Left kidney (tissue), 2 donors: ENCODE results near the gene P2RX5. TPM values are rescaled to one million over a fixed set of nuclear protein-coding genes. Genes with fewer than 3 reads are reported as not detected.
A peak's percentile ranks its signal among the peaks of the same experiment; 100 is the strongest.

Experiments
- DNase-seq: peaks from one replicate; pipeline ENCODE4 v3.0.0-alpha.2; 2013
- polyA plus RNA-seq: library from polyadenylated mRNA; unstranded; fragments of 120-200 nt; gene quantifications from one replicate; pipeline ENCODE4 v1.2.1, GENCODE V29; 2013; ENCODE audit not compliant: insufficient read length

The P2RX5 gene
- polyA plus RNA-seq, 1 donor: 0.95 TPM

DNA sequence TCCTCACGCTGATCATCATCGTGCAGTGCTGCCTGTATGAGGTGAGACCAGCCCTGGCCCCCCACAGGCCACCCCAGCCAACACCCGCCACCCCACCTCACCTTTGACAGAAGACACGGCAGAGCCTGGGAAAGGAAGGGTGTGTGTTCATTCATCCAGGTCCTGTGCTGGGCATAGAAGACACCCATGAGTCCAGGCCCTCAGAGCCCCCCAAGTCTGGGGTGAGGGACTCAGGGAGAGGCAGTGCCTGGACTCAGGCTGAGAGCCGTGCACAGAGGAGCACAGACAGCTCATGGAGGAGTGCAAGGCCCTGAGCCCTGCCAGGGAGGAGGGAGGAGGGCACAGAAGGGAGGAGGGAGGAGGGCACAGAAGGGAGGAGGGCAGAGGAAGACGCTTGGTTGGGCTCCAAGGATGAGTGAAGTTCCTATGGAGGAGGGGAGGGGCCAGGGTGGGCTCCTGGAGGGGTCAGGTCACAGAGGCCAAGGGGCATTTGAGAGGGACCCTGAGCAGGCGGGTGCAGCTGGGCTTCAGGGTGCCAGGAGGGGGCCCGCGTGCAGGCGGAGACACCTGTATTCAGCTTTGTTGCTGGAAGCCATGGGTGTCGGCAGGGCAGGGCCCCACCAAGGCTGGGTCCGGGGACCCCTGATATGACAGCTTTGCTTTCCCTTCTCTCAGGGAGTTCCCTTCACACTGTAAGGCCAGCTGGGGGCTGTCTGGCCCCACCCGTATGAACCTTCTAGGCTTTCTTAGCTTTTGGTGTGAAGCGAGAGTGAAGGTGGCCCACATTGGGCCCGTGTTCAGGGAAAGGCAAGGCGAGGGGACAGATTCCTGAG lies 39.0 kb downstream of the P2RX5 start:
- no peak for DNase-seq

DNA sequence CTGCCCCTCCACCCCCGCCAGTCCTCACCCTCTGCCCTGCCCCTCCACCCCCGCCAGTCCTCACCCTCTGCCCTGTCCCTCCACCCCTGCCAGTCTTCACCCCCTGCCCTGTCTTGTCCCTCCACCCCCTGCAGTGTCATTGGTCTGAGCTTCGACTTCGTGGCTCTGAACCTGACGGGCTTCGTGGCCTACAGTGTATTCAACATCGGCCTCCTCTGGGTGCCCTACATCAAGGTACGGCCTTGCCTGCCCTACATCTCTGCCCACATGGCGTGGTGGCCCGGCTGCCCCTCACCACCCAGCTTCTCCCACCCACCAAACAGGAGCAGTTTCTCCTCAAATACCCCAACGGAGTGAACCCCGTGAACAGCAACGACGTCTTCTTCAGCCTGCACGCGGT lies 39.6 kb downstream of the P2RX5 start:
- no peak for DNase-seq

DNA sequence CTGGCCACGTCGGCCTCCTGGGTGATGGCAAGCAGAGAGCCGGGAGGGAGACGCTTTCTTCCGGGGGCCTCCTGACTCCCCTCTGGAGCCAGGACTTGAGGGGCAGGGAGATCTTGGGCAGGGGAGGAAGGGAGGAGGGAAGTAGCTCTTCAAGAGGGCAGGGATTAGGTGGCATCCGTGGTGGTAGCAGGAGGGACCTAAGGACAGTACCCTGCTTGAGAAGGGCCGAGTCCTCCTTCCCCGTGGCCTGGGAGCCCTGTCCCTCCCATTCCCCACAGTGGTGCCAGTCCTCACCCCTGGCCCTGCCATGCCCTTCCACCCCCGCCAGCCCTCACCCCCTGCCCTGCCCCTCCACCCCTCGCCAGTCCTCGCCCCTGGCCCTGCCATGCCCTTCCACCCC lies 40.2 kb downstream of the P2RX5 start:
- no peak for DNase-seq

DNA sequence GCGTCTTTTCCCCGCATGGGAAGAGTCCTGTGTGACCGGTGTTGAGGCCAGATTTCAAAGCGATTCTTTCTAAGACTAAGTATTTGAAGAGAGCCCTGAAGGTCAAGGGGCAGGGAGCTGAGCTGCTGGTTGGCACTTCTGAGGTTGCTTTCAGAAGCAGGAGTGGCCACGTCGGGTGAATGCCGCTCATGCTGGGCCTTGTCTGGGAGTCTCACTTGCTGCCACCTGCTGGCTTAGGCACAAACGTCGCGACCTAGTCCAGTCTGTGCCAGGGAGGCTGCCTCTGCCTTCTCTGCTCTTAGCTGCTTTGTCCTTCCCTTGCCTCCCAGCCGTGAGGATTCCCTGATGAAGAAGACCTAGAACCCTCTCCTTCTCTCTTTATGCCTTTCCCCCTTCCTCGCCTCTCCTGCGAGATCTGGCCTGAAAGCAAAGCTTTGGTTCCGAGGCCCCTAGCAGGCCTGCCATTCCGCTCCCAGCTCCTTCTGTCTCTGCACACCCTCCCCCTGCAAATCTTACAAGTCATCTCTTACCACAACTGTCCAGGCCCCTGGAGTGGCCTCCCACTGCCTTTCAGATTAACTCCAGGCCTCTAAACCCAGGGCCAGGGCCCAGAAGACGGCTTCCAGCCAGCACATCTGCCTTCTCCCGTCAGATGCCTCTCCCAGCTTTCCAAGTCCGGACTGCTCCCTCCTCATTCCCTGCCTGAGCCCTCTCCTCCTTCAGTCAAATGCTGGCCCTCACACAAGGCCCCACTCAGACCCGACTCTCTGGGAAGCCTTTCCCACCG lies 48.0 kb downstream of the P2RX5 start:
- DNase-seq: no peak

DNA sequence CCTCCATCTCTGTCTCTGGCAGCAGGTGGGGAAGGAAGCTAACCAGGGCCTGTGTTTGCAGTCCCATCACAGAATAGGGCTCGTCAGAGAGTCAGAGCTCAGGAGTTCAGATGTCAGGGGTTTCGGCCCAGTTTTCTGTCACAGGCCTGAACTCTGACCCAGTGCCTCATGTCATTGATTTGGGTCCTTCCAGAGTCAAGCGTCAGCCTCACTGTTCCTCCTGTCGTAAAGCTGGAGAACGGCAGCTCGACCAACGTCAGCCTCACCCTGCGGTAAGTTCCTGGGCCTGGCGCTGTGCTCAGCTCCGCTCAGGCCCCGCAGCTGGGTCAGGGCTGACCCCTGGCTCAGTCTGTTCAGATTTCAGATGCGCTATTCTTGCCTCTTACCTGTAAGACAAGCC lies 48.7 kb downstream of the P2RX5 start:
- DNase-seq: no peak

DNA sequence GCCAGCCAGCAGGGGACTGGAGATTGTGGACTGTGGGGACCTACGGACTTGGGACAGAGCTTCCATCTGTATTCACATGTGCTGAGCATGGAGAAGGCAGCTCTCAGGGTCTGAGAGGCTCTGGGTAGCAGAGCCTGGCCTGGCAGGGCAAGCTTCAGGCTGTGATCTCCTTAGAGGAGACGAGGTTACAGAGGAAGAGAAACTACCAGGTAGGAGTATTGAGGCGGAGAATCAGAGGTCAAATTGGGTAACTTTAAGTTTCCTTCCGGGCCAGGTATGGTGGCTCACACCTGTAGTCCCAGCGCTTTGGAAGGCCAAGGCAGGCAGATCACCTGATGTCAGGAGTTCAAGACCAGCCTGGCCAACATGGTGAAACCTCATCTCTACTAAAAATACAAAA lies 50.6 kb downstream of the P2RX5 start:
- no peak for DNase-seq

DNA sequence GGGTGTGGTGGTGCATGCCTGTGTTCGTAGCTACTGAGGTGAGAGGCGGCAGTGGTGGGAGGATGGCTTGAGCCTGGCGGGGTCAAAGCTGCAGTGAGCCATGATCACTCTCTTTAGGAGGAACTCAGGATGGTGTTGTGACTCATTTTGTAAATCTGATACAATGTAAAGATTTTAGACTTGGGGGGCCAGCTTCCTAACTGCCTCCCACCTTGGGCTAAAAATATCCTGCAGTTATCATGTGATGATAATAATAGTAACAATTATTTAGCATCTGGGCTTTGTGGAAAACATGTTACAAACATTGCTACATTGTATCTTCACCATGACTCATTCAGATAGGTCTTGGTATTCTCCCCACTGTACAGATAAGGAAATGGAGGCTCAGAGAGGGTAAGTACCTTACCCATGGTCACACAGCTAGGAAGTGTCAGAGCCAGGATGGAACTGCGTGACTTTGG lies 52.0 kb downstream of the P2RX5 start:
- DNase-seq: no peak

DNA sequence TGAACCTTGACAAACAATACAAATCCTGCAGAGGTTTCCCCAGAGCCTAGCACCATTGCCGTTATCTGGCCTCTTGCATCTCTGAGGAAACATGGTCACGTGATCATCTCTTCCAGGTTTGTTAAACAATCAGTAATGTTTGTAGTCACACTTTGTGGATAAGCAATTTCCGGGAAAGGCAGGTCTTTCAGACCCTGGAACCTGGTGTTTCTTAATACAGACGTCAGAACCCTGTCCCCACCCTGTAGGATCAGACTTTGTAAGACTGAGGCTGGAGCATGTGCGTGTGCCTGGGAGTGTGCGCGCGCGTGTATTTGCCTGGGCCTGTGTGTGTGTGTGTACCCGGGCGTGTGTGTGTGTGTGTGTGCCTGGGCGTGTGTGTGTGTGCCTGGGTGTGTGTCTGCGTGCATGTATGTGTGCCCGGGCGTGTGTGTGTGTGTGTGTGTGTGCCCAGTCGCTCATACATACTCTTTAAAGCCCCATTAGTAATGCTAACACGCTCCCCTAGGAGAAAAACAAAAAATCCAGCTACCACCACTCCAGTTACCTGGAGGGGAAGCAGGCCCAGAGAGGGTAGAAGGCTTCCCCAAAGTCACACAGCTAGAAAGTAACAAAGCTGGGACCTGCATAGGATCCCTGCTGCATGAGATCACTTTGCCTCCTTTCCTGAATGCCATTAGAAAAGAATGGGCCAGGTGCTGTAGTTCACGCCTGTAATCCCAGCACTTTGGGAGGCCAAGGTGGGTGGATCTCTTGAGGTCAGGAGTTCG lies 54.1 kb downstream of the P2RX5 start:
- peak; percentile 22 for DNase-seq

DNA sequence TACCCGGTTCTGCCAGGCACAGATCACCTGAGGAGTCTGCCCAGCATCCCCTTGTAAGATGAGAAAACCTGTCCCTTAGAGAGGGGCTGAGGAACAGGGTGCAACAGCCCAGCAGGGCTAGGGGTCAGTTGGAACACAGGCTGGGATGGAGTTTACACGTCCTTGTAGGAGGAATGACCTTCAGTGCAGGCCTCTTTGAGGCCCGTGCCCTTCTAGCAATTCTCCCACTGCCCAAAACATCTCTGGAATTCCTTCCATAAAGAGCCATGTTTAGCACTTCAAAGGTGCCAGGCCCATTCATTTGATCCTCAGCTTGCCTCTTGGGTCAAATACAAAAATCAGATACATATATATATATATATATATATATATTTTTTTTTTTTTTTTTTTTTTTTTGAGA lies 54.9 kb downstream of the P2RX5 start:
- no peak for DNase-seq

DNA sequence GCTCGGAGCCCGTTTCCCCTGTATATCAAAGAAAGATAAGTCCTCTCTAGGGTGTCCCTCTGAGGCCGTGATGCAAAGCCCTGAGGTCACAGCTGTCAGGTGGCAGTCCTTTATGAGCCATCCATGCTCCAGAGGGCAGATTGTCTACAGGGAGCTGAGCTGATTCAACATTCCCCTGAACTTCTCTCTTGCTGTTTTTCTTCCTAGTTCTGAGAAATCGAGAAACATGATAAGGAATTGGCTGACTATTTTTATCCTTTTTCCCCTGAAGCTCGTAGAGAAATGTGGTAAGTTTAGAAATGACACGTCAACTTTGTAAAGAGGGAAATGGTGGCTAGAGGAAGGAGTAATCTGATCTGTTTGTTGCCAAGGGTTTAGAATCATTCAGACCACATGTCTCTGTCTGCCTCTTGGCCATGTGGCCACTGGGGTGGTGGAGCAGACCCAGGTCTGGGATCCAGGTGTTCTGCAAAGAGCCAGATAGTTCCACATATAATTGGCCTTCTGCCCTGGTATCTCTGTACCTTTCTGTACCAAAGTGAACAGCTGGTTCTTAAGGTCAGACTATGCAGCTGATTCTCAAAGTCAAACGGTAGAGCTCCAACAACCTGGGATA lies 55.9 kb downstream of the P2RX5 start:
- DNase-seq: no peak

DNA sequence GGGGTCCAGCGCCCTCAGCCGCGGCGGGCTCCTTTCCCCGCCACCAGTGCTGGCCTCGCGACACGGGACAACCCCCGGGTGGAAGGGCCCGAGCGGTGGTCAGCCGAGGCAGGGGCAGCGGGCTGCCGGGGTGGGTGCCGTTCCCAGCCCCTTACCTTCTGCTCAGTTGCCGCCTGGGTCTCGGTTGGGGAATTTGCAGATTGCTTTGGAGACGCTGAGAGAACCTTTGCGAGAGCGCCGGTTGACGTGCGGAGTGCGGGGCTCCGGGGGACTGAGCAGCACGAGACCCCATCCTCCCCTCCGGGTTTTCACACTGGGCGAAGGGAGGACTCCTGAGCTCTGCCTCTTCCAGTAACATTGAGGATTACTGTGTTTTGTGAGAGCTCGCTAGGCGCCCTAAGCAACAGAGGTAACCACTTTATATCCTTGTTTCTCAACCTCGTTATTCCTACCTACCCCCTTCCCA lies 59.0 kb downstream of the P2RX5 start:
- DNase-seq: no peak

DNA sequence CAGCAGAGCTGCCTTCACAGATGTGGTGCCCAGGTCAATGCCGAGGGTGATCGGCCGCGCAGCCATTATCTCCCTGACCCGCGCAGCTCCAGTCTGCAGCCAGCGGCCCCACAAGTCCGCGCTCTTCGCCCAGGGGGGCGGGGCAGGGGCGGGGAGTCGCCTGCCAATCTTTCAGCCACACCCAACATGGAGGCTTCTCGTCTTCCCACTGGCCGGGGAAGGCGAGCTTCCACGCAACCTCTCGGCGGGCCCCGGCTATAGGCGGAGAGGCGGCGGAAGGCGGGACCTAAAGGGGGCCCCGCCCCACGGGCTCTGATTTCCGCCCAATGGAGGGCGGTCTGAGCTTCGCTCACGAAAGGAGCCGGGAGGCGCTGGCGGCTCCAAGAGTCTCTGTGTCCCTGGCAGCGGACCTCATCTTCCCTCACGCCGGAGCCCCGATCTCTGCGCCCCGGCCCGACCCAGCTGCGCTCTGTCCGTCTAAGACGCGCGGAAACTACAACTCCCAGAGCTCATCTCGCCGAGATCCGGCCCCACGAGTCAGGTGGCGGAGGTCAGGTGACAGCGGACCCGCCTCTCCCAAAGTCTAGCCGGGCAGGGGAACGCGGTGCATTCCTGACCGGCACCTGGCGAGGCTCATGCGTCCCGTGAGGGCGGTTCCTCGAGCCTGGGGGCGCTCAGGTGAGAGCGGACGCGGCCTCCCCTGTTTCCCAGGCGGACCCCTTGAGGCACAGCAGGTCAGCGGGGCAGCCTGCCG lies 59.6 kb downstream of the P2RX5 start, which contains the start of the genes CTNS and SHPK:
TSS of gene CTNS (plus strand) at position 607 of the 754 bp plus-strand sequence. CDS start 3,447 bp downstream, outside the sequence.
TSS of gene SHPK (minus strand) at position 97 of the 754 bp plus-strand sequence. CDS start at position 66, 31 bp downstream.
- peak; percentile 97 for DNase-seq

DNA sequence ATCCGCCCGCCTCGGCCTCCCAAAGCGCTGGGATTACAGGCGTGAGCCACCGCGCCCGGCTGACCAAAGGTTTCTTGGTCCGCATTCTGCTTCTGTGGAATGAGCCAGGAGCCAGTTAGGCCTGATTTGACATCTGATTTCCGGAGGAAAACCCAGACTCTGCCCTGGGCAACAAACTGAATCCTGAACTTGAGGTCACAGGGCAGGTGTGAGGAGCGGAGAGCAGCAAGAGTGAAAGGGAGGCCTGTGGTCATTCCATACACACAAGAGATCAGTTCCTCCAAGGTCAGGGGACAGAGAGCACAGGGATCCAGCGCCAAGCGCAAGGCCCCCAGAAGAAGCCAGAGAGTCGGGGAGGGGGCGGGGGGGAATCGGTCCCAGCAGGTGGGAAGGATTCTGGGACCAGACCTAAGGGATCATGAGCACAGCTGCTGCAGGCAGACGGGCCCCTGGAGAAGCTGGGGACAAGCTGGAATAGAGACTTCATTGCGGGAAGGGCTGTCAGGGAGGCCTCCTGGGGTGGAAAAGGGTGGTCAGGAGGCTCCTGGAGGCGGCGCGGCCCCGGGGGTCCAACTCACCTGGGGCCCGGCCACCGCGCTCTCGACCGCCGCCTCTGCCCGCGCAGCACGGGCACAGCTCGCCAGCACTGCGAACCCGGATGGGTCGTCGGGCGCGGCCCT lies 60.3 kb downstream of the P2RX5 start:
- peak; percentile 22 for DNase-seq

DNA sequence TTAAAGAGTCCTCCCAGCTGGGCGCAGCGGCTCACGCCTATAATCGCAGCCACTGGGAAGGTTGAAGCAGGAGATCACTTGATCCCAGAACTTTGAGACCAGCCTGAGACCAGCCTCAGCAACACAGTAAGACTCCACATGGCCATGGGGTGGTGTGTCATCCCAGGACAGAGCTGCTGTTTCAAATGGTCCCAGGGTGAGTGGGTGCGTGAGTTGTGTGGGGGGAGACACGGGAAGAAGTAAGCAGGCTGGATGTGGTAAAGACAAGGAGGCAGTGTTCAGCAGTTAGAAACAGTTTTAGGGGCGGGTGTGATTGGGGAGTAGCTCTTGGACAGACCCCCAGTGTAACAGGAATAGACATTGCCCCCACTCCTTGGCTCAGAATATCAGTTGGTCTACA lies 63.7 kb downstream of the P2RX5 start:
- DNase-seq: no peak

DNA sequence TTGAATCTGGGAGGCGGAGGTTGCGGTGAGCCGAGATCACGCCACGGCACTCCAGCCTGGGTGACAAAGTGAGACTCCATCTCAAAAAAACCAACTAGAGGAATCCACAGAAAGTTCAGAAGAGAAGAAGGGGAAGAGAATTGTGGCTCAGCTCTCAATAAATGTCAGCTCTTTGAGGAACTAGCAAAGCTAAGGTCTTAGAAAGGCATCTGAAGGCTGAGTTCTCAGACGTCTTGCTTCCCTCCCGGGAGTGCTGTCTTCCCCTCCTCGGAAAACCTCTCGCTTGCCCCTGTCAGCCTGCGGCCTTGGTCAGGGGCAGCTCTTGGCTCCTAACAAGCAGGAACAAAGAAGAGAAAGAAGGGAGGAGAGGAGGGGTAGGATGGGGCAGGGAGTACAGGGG lies 65.2 kb downstream of the P2RX5 start:
- no peak for DNase-seq

DNA sequence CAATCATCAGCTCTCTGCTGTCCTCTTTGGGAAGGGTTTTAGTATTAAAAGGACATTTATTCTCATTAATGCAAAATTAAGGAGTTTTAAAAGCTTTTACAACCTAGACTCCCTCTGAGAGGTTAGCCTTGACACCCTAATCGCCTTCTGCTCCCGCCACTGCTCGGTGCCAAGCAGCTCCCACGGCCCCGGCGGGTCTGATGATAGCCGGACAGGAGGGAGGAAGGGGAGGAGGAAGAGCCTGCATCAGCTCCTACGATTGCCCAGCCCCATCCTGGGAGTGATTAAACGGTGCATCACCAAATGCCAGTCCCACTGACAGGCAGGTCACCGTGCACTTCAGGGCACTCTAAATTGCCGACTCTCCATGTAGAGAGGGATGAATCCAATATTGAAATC lies 68.2 kb downstream of the P2RX5 start:
- no peak for DNase-seq

DNA sequence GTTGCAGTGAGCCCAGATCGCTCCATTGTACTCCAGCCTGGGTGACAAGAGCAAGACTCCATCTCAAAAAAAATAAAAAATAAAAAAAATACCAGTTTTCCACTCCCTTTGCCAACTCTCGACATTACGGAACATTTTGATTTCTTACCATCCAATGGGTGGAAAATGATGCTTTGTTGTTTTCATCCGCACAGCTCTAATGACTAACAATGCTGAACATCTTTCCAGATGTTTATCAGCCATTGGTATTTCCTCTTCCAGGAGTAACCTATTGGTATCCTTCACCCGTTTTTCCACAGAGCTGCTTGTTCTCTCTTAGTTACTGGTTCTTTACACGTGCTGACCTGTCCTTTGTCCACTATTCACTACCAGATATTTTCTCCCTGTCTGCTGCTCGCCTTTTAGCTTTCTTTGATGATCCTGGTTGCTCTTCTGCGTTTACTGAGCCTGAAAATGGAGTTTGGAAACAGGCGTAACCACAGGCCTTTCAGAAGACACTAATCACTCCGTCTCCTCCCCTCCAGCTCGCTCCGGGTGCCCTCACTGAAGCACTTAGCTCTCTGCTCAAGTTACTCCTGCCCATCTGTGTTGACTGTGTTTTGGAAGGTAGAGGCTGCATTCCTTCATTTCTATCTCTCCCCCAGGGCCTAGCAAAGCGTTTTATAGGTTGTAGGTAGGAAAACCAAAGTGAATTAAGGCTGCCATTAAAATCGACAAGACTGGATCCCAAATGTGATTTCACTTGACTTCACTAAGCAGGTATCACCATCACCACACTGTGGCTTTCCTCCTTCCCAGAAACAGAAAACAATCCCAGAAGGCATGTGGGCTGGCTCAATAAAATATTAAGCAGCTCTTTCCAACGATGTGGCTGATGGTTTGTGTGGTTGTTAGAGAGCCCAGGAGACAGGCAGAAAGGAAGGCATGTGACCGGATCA lies 68.9 kb downstream of the P2RX5 start:
- peak; percentile 21 for DNase-seq
